NOMO-1 treated with DMSO at 0.1 percent for 48 hours (cell line): ENCODE results near the gene TNFSF11.
"Not testable (repeated sequence)": the region's sequence is repeated elsewhere in the genome, so short reads cannot be mapped to it uniquely, and the experiment has no call there.

Source experiments
- DNase-seq: peaks from one replicate; lab custom pipeline; 2025; ENCODE audit not compliant: unreplicated experiment; lab: John Stamatoyannopoulos, UW

The TNFSF11 gene

DNA sequence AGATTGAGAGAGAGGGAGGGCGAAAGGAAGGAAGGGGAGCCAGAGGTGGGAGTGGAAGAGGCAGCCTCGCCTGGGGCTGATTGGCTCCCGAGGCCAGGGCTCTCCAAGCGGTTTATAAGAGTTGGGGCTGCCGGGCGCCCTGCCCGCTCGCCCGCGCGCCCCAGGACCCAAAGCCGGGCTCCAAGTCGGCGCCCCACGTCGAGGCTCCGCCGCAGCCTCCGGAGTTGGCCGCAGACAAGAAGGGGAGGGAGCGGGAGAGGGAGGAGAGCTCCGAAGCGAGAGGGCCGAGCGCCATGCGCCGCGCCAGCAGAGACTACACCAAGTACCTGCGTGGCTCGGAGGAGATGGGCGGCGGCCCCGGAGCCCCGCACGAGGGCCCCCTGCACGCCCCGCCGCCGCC lies at the start of gene TNFSF11:
TSS of gene TNFSF11 (plus strand) at position 142 of the 400 bp plus-strand sequence. CDS start at position 294, 152 bp downstream.
- DNase-seq, result no peak

- DNase-seq, result peak; percentile 86
Observed at GRCh38 chr13:42524487-42525034, 49.4 kb upstream of the TNFSF11 start.

GRCh38 chr13:42525035-42525504 lies 48.9 kb upstream of the TNFSF11 start:
- no peak for DNase-seq

GRCh38 chr13:42526276-42526675 lies 47.7 kb upstream of the TNFSF11 start:
- no peak for DNase-seq

DNA sequence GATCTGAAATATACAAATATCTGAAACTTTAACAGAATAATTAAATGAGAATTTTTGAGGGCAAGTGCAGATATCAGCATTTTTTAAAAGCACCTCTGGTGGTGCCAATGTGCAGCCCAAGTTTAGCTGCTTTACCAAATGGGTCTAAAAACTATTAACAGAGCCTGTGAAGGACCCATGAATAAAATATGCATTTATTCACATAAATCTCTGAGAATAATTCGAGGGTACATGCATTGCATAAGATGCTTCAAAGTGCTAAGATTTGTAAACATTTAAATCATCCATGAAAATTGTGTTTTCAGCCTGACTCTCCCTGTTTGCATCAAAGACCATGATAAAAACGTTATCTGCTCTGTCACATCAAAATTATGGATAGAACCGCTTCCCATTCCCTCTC lies 47.1 kb upstream of the TNFSF11 start:
- DNase-seq, result no peak

- peak; percentile 84 for DNase-seq
Observed at GRCh38 chr13:42532561-42533335, 41.2 kb upstream of the TNFSF11 start.

GRCh38 chr13:42533336-42533591 lies 40.7 kb upstream of the TNFSF11 start:
- no peak for DNase-seq

- DNase-seq, result no peak
Observed at GRCh38 chr13:42534785-42535184, 39.2 kb upstream of the TNFSF11 start.

DNA sequence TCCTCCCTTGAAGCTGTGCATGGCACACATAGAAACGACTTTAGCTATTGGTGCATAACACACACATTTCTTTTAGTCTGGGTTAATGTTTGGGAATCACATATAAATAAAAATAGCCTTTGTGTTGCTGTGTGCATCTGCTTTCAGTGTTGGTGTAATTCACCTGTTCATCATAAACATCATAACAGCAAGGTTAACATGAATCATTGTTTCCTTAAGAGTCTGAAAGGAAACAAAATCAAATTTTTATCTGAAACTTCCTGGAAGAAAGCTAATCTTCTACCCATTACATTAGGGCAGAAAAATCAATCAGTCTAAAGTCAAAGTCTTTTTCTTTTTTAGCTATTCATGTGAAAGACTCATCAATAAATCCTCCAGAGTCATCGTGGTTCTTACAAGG lies 35.0 kb upstream of the TNFSF11 start:
- no peak for DNase-seq

DNA sequence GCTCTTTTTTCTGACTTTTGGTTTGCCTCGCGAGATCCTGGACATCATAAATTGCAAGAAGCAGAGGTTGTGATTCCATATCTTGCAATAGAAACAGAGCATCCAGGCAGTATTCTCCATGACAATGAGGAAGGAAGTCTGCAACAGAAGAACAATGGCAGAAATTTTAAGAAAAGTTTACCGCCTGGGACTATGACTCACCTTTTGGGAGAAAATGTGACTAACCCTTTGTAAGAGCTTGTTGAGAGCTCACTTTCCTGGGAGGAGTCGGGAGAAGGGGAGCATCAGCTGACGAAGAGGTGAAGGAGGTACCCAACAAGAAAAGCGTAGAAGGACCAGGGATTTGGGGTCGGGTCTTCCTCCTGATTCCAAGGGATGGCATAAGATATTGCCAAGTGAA lies 34.3 kb upstream of the TNFSF11 start:
- DNase-seq, result no peak

GRCh38 chr13:42543215-42543797 lies 30.6 kb upstream of the TNFSF11 start:
- DNase-seq, result no peak

DNA sequence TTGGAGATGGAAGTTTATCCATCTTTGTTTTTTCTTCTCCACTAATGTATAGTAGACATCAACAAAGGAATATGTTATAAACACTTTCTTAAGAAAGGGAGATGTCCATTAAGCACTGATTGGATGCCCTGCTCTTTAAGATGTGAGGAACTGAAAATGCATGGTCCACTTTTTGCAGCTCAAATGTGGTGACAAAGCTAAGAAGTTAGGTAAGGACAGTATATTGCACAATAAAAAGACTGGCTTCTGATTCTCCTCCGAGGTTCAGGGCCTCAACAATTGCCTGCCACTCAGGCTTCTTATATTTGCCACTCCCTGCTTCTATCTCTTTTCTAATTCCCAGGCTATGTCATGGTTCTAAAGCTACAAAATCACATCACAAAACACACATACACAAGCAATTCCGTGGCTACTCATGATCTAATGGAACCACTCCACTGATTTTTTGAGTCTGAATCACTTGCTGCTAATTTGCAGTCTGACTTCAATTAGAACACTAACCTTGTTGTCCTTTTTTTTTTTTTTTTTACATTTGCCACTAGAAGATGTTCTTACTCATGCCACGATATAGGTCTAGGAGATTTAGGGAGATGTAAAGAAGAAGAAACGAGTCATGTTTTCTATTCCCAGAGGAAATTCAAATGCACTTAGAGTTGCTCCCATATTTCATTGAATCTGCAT lies 29.6 kb upstream of the TNFSF11 start:
- peak; percentile 93 for DNase-seq

- no peak for DNase-seq
Observed at GRCh38 chr13:42545842-42546241, 28.1 kb upstream of the TNFSF11 start.

DNA sequence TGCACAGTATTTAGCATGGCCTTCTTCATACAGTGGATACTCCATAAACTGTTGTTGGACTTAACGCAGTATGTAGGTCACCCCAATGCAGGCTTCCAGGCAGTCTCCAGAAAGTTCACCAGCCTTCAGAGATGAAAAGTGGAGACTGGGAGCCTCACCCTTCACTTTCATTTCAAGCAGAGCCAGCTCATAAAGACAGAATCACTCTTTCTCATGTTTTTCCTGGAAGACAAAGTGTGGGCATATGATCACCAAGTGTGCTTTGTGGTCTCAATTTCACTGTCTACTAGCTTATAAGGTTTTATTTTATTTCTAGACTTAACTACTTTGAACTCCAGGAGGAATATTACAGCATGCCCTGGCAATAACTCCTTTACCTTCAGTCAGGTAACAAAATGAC lies 26.3 kb upstream of the TNFSF11 start:
- DNase-seq, result no peak

DNA sequence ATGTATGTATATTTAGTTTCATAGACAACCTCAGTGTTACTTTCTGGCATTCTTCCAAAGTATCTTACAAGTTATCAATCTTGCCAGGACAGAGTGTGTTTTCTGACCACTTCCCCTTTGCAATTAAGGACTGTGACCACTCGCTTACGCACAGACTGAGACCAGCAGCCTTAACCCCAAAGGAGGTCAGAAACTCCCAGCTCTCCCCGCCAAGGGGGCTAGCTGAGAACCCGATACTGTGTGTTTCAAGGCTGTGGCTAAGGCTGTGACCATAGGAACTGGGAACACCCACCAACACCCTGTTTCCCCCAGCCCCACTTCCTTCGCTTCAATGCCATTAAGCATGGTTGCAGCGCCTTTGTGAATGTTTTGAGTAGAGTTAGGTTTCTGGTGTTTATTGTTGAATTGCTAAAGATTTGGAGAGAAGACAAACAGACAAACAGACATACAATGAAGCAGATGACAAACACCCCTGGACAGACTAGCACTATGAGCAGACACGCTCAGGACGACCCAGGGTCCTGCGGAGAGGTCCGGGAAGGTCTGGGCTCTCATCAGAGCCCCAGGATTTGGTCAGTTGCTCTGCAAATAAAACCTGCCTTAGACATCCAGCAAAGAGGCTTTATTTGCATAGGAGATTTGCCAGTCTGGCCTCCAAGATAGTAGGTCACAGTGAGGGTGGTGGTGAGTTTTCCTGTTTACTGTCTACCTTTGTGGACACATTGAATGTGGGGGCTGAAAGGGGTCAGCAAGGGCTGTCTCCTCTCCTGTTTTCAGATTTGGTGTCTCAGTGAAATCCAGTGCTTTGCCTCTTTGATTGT lies 25.0 kb upstream of the TNFSF11 start:
- peak; percentile 82 for DNase-seq

DNA sequence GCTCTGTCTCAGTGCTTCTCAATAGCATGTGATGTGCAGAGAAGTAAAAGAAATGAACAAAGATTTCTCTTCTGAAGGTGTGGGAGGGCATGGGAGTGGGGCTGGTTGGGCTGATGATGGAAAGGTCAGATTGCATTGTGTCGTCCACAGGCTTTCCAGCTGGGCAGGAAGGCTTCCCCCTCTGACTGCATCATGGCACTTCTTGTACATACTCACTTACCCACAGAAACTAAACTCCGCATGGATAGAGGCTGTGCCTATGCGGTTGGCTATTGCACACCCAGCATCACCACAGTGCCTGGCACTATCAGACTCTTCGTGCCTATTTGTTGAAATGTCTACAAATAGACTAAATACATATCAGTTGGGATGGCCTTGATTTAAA lies 24.4 kb upstream of the TNFSF11 start:
- DNase-seq, result no peak

DNA sequence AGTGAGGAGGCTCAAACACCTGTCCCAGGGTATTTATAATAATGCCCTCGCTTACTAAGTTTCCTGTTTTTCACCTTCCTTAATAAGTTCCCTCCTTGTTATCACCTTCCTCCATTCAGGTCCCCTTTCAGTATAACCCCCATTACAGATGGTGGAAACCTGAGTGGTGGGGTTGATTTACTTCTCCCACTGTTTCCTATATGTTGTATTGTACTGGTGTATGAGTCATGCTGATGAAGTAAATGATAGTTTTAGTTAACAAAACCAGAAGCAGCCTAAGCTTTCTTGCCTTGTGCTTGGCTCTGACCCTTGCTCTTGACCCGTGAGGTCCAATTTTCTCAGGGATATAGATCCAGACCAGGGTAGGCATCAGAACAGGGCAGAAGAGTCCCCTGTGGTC lies 22.3 kb upstream of the TNFSF11 start:
- DNase-seq, result no peak

DNA sequence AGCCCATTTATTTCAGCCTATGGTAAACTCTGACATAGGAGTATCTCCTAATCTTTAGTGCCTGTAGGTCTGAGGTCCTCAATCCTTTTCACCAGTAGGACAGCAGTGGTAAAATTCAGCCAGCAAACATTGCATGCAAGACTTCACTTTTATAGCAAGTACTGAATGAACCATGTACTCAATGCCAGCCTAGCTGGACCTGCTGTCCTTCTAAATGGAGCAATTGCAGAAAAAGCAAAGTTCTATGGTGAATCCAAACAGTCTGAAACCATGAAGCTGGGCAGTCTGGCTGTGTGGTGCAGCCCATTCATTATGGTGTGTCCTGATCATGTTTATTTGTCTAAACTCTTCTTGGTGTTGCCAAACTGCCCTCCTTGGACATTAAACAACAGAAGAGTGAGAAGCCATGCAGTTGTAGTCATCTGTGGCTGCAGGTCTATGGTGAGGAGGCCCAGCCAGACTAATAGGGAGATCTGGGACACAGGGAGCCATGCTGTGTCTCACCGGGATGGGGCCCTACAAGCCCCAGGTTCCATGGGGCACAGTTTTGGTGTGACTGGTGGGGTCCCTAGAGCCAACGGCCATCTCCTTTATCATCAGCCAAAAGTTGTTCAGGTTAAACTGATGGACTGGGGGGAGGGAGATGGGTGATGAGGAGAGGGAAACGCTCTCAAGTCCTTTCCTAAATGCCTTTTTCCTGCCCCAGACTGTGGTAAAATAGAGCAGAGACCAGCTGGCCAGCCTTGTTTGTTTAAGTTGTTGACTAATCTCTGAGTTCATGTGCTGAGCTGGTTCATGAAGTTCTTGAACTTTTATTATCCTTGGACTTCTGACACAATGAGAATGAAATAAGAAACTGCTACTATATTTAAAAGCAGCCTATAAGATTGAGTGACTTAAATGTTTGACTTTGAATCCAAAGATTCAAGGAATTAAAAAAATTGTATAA lies 20.6 kb upstream of the TNFSF11 start:
- no peak for DNase-seq

DNA sequence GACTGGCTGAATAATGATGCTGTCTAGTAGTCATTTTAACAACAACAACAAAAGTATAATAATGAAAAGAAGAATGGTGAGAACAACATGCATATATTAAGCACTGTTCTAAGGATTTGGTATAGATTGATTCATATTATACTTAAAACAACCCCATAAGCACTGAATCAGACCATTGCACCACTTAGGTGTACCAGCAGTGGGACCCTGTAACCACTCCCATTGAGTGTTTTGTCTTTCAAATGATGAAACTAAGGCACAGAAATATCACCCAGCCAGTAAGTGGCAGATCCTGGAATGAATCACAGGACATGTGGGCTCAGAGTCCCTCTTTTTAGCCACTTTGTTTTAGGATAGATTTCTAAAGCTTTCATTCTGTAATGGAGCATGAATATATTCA lies 14.9 kb upstream of the TNFSF11 start:
- DNase-seq, result no peak

- not testable (repeated sequence) for DNase-seq
Observed at GRCh38 chr13:42559573-42560218, 14.3 kb upstream of the TNFSF11 start.
